ENCODE measurements around the gene RNF167. TPM values are rescaled to one million over a fixed set of nuclear protein-coding genes. Genes with fewer than 3 reads are reported as not detected.
A peak's percentile ranks its signal among the peaks of the same experiment; 100 is the strongest.

The RNF167 gene
- total and polyA plus RNA-seq, 2 of the 13 experiments (the other 11 are each of a cell fraction or from before 2014, with no cell fraction given) = 44.1 to 45.4 TPM

DNA sequence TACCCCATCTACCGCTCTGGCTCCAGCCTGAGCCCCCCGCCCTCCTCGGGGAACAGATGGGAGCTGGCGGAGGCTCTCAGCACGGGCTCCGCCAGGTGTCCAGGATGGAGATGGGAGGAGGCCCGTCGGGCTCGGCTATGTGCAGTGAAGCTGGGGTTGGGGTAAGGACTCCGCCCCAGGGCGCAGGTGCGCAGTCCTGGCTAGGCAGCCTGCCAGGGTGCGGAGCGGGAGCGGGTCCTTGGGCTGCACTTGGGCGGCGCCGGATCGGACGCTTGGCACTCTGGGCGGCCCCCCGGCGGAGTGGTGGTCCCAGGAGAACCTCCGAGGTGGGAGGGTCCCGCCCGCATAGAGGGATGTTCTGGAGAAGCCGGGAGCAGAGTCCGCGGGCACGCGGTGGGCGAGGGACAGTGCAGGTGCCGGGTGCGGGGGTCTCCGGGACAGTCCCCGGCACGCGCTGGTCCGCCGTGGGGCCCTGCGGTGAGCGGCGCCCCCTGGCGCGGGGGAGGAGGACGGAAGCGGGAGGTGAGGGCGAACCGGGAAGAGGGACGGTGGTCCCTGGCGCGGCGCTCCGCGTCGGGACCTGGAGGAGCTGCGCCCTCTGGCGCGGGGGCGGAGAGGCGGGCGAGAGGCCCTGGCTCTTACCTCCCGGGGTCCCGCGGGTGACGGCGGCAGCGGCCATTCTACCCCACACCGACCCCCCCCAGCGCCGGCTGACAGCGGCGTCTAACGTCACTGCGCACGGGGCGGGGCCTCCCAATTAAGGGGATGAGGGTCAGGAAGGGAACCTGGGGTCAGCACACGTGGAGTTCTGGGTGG is 47.1 kb downstream of the RNF167 start, which contains the start of gene CAMTA2 (continued):
- no peak; the same call in 1 of the 2 replicates for TF ChIP-seq ZNF839 (CRISPR knock-in tag; IDR thresholded peaks at IDR 0.05; ENCODE audit: borderline replicate concordance)
- TF ChIP-seq, protein P1, sequence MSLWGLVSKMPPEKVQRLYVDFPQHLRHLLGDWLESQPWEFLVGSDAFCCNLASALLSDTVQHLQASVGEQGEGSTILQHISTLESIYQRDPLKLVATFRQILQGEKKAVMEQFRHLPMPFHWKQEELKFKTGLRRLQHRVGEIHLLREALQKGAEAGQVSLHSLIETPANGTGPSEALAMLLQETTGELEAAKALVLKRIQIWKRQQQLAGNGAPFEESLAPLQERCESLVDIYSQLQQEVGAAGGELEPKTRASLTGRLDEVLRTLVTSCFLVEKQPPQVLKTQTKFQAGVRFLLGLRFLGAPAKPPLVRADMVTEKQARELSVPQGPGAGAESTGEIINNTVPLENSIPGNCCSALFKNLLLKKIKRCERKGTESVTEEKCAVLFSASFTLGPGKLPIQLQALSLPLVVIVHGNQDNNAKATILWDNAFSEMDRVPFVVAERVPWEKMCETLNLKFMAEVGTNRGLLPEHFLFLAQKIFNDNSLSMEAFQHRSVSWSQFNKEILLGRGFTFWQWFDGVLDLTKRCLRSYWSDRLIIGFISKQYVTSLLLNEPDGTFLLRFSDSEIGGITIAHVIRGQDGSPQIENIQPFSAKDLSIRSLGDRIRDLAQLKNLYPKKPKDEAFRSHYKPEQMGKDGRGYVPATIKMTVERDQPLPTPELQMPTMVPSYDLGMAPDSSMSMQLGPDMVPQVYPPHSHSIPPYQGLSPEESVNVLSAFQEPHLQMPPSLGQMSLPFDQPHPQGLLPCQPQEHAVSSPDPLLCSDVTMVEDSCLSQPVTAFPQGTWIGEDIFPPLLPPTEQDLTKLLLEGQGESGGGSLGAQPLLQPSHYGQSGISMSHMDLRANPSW (CRISPR knock-in tag; IDR thresholded peaks at IDR 0.05; ENCODE audit: borderline replicate concordance) = no peak
- TF ChIP-seq, protein P2, sequence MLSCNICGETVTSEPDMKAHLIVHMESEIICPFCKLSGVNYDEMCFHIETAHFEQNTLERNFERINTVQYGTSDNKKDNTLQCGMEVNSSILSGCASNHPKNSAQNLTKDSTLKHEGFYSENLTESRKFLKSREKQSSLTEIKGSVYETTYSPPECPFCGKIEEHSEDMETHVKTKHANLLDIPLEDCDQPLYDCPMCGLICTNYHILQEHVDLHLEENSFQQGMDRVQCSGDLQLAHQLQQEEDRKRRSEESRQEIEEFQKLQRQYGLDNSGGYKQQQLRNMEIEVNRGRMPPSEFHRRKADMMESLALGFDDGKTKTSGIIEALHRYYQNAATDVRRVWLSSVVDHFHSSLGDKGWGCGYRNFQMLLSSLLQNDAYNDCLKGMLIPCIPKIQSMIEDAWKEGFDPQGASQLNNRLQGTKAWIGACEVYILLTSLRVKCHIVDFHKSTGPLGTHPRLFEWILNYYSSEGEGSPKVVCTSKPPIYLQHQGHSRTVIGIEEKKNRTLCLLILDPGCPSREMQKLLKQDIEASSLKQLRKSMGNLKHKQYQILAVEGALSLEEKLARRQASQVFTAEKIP (CRISPR knock-in tag; IDR thresholded peaks at IDR 0.05; ENCODE audit: borderline replicate concordance) = no peak
- TF ChIP-seq FOXC1 (CRISPR knock-in tag; IDR thresholded peaks at IDR 0.05; ENCODE audit: borderline replicate concordance) = peak; percentile 48
- TF ChIP-seq, protein P3, sequence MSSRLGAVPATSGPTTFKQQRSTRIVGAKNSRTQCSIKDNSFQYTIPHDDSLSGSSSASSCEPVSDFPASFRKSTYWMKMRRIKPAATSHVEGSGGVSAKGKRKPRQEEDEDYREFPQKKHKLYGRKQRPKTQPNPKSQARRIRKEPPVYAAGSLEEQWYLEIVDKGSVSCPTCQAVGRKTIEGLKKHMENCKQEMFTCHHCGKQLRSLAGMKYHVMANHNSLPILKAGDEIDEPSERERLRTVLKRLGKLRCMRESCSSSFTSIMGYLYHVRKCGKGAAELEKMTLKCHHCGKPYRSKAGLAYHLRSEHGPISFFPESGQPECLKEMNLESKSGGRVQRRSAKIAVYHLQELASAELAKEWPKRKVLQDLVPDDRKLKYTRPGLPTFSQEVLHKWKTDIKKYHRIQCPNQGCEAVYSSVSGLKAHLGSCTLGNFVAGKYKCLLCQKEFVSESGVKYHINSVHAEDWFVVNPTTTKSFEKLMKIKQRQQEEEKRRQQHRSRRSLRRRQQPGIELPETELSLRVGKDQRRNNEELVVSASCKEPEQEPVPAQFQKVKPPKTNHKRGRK (CRISPR knock-in tag; IDR thresholded peaks at IDR 0.05) = no peak
- TF ChIP-seq, protein P4, sequence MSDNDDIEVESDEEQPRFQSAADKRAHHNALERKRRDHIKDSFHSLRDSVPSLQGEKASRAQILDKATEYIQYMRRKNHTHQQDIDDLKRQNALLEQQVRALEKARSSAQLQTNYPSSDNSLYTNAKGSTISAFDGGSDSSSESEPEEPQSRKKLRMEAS (IDR thresholded peaks at IDR 0.05) = peak; percentile 83
- no peak for TF ChIP-seq CBX2 (IDR thresholded peaks at IDR 0.05; ENCODE audit: low read depth, low read length)
- TF ChIP-seq CBX2 (CRISPR knock-in tag; IDR thresholded peaks at IDR 0.05; ENCODE audit: low read depth) = 0 out of 2 replicates have a peak, but pooled peaks have one; percentile 28
- no peak for TF ChIP-seq MAF1 (CRISPR knock-in tag; IDR thresholded peaks at IDR 0.05; ENCODE audit: borderline replicate concordance)
- TF ChIP-seq, protein P5, sequence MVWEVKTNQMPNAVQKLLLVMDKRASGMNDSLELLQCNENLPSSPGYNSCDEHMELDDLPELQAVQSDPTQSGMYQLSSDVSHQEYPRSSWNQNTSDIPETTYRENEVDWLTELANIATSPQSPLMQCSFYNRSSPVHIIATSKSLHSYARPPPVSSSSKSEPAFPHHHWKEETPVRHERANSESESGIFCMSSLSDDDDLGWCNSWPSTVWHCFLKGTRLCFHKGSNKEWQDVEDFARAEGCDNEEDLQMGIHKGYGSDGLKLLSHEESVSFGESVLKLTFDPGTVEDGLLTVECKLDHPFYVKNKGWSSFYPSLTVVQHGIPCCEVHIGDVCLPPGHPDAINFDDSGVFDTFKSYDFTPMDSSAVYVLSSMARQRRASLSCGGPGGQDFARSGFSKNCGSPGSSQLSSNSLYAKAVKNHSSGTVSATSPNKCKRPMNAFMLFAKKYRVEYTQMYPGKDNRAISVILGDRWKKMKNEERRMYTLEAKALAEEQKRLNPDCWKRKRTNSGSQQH (CRISPR knock-in tag; IDR thresholded peaks at IDR 0.05; ENCODE audit: low read depth) = peak; percentile 93
- TF ChIP-seq, protein P6, sequence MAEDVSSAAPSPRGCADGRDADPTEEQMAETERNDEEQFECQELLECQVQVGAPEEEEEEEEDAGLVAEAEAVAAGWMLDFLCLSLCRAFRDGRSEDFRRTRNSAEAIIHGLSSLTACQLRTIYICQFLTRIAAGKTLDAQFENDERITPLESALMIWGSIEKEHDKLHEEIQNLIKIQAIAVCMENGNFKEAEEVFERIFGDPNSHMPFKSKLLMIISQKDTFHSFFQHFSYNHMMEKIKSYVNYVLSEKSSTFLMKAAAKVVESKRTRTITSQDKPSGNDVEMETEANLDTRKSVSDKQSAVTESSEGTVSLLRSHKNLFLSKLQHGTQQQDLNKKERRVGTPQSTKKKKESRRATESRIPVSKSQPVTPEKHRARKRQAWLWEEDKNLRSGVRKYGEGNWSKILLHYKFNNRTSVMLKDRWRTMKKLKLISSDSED (CRISPR knock-in tag; IDR thresholded peaks at IDR 0.05) = no peak
- peak; percentile 35; the same call in 1 of the 2 replicates for TF ChIP-seq RXRB (CRISPR knock-in tag; IDR thresholded peaks at IDR 0.05; ENCODE audit: borderline replicate concordance)
- TF ChIP-seq, protein P7, sequence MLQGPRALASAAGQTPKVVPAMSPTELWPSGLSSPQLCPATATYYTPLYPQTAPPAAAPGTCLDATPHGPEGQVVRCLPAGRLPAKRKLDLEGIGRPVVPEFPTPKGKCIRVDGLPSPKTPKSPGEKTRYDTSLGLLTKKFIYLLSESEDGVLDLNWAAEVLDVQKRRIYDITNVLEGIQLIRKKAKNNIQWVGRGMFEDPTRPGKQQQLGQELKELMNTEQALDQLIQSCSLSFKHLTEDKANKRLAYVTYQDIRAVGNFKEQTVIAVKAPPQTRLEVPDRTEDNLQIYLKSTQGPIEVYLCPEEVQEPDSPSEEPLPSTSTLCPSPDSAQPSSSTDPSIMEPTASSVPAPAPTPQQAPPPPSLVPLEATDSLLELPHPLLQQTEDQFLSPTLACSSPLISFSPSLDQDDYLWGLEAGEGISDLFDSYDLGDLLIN (CRISPR knock-in tag; IDR thresholded peaks at IDR 0.05; ENCODE audit: borderline replicate concordance) = no peak
- no peak for TF ChIP-seq PRMT3 (CRISPR knock-in tag; IDR thresholded peaks at IDR 0.05; ENCODE audit: borderline replicate concordance, low read depth)

Measured in HepG2 (cell line).